Nephron (organoid): ENCODE measurements around the gene UBA52.

Source experiments
- H3K27ac Mint-ChIP-seq, 3 experiments: 2 replicates each; pipeline ENCODE4 v1.8.0; 2020; ENCODE audit warnings: mixed read lengths in 3 of 3, mild to moderate bottlenecking in 2 of 3, moderate library complexity in 1 of 3
- H3K27me3 Mint-ChIP-seq: 2 replicates; pipeline ENCODE4 v1.8.0; 2021; ENCODE audit warnings: low read depth, mild to moderate bottlenecking, moderate library complexity, mixed read lengths
- H3K36me3 Mint-ChIP-seq: 2 replicates; pipeline ENCODE4 v1.8.0; 2020; ENCODE audit warnings: low read depth, mixed read lengths
- H3K4me1 Mint-ChIP-seq: 2 replicates; pipeline ENCODE4 v1.8.0; 2020; ENCODE audit warnings: mixed read lengths
- H3K4me3 Mint-ChIP-seq, 3 experiments: 2 replicates each; pipeline ENCODE4 v1.8.0; 2020; ENCODE audit warnings: mild to moderate bottlenecking in 3 of 3, mixed read lengths in 3 of 3, moderate library complexity in 2 of 3
- H3K9me3 Mint-ChIP-seq: 2 replicates; pipeline ENCODE4 v1.8.0; 2020; ENCODE audit warnings: mixed read lengths
- TF ChIP-seq, protein P1 (sequence below), 3 experiments: fragments of 200-600 bp; sonication (generic); IDR thresholded peaks; one replicate each; pipeline ENCODE4 v1.5.0; 2021; ENCODE audit warnings: antibody characterized with exemption in 3 of 3; ENCODE audit not compliant: unreplicated experiment in 3 of 3

The UBA52 gene

DNA sequence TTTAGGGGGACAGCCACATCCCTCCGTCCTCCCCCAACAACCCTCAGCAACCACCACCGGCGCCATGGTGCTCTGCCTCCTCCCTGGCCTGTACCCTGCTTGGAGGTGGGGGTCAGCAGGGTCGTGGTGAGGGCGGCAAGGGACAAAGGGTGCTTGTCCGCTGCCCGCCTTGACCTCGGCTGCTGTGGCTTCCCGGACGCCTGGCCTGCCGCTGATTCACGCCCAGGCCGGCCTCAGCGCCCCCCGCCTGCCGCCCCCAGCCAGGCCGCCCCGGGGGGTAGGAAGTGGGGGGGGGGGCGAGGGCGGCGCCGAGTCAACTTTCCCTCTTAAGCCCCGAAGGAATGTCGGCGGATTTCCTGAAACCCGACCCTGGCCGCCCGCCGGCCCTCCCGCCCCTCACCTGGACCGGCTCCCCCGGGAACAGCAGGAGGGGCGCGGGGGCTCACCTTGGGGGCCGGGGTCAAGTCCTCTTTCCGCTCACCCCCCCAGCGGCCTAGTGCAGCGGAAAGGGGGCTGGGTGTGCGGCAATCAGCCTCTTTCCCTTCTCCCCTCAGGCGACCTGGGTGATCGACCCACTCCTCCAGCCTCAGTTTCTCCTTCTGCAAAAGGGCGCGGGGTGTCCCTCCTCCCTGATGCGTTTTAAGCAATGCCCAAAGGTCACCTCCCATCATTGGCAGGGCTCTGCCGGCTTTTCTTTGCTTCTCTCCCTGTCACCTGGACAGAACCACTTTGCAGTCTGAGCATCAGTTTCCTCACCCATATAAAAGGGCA lies 39.1 kb downstream of the UBA52 start:
- no peaks in the 10 kb centered on the region for H3K36me3 Mint-ChIP-seq
- H3K27me3 Mint-ChIP-seq = peaks cover 87% of the 10 kb centered on the region
- no peak overlapping the region for H3K27ac Mint-ChIP-seq
- H3K4me1 Mint-ChIP-seq = peaks cover 13% of the 10 kb centered on the region
- peak overlapping the region; percentile 58 to 65 (median 61) for H3K4me3 Mint-ChIP-seq
- H3K9me3 Mint-ChIP-seq = no peaks in the 10 kb centered on the region
- TF ChIP-seq, protein P1, sequence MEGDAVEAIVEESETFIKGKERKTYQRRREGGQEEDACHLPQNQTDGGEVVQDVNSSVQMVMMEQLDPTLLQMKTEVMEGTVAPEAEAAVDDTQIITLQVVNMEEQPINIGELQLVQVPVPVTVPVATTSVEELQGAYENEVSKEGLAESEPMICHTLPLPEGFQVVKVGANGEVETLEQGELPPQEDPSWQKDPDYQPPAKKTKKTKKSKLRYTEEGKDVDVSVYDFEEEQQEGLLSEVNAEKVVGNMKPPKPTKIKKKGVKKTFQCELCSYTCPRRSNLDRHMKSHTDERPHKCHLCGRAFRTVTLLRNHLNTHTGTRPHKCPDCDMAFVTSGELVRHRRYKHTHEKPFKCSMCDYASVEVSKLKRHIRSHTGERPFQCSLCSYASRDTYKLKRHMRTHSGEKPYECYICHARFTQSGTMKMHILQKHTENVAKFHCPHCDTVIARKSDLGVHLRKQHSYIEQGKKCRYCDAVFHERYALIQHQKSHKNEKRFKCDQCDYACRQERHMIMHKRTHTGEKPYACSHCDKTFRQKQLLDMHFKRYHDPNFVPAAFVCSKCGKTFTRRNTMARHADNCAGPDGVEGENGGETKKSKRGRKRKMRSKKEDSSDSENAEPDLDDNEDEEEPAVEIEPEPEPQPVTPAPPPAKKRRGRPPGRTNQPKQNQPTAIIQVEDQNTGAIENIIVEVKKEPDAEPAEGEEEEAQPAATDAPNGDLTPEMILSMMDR (IDR thresholded peaks at IDR 0.05; ENCODE audit: unreplicated experiment in 3 of 3) = no peak

GRCh38 chr19:18611327-18612050 lies 39.8 kb downstream of the UBA52 start:
- peaks cover 13% of the 10 kb centered on the region for H3K4me1 Mint-ChIP-seq
- no peaks in the 10 kb centered on the region for H3K36me3 Mint-ChIP-seq
- peaks cover 92% of the 10 kb centered on the region for H3K27me3 Mint-ChIP-seq
- H3K27ac Mint-ChIP-seq = no peak overlapping the region
- no peaks in the 10 kb centered on the region for H3K9me3 Mint-ChIP-seq
- TF ChIP-seq, protein P1 (IDR thresholded peaks at IDR 0.05; ENCODE audit: unreplicated experiment in 3 of 3) = no peak
- peak overlapping the region; percentile 61 to 79 (median 70) for H3K4me3 Mint-ChIP-seq

DNA sequence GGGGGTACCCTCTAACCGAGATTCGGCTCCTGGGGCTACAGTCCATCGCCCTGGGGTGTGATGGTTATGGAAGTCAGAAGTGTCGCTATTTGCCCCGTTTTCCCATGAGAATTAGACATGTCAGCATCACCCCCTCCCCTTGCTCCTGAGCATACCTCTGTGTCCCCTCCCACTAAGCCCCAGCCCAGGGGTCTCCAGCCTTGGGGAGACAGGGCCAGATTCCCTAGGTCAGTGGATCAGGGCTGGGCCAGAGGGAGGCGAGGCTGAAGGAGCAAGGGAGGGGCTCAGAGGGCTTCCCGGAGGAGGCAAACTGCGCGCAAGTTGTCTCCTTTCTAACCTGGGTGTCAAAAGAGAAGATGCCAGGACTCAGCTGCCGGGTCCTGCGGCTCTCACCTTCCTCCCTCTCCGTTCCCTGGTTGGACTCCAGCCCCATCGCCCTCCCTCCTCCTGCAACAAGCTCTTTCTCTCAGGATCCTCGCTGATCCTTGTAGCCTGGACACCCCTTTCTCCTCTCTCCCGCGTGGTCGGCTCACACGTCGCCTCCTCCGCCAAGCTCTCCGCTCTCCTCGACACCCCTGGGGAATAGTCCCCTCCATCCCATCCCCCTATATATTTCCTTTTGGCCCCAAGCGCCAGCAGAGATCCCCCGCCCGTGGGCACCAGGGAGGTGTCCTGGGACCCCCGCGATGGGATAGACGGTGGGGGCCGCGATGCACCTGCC lies 40.6 kb downstream of the UBA52 start:
- Mint-ChIP-seq H3K4me3 (peak overlapping the region; percentile 70 to 80 (median 79)), H3K4me1 (peaks cover 13% of the 10 kb centered on the region), H3K9me3 (no peaks in the 10 kb centered on the region), H3K27ac (no peak overlapping the region), H3K36me3 (no peaks in the 10 kb centered on the region), H3K27me3 (peaks cover 94% of the 10 kb centered on the region)
- TF ChIP-seq, protein P1 (IDR thresholded peaks at IDR 0.05; ENCODE audit: unreplicated experiment in 3 of 3) = no peak

DNA sequence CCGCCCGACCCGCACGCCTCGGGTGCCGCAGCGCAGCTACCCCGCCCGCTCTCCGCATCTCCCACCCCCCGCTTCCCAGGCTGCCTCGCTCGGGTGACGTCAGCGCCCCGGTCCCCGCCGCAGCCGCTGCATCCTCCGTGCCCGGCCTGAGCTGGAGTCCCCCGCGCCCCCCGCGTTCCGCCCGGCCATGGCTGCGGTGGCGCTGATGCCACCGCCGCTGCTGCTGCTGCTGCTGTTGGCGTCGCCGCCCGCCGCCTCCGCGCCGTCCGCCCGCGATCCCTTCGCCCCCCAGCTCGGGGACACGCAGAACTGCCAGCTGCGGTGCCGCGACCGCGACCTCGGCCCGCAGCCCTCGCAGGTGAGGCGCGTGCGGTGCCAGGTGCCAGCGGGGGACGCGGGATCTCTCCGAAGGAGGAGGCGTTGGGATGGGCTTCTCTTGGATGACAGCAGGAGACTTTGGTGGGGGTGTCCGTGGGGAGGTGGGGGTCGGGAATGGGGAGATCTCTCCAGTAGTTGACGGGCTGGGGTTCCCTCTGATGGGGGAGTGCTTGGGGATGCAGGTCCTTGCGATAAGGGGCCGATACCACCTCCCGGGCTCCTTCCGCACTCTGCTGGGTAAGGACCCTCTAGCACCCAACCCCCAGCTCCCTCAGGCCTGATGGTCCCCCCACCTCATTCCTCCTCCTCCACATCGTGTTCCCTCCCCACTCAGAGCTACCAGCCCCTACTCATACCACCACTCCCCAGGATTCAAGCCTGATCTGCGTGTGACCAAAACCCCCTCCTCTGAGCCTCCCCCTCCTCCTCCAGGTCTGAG lies 41.3 kb downstream of the UBA52 start, which contains the start of gene TMEM59L:
TMEM59L (plus strand) TSS at position 99 of the 817 bp plus-strand sequence; CDS start at position 188, 89 bp downstream.
- Mint-ChIP-seq H3K4me1 (peaks cover 13% of the 10 kb centered on the region), H3K4me3 (peak within 1 kb of the TSS; percentile 80 to 81 (median 80)), H3K9me3 (peaks cover 7% of the 10 kb centered on the region), H3K36me3 (peaks cover 4% of the 10 kb centered on the region), H3K27ac (no peak within 1 kb of the TSS), H3K27me3 (peaks cover 94% of the 10 kb centered on the region)
- TF ChIP-seq, protein P1 (IDR thresholded peaks at IDR 0.05; ENCODE audit: unreplicated experiment in 3 of 3) = no peak

GRCh38 chr19:18613589-18614234 lies 42.1 kb downstream of the UBA52 start:
- peaks cover 7% of the 10 kb centered on the region for H3K9me3 Mint-ChIP-seq
- H3K4me1 Mint-ChIP-seq = peaks cover 8% of the 10 kb centered on the region
- TF ChIP-seq, protein P1 (IDR thresholded peaks at IDR 0.05; ENCODE audit: unreplicated experiment in 3 of 3) = no peak
- H3K36me3 Mint-ChIP-seq = peaks cover 4% of the 10 kb centered on the region
- peaks cover 87% of the 10 kb centered on the region for H3K27me3 Mint-ChIP-seq
- peak overlapping the region; percentile 79 to 81 (median 80) for H3K4me3 Mint-ChIP-seq
- no peak overlapping the region for H3K27ac Mint-ChIP-seq
